Ammon's horn (tissue), 1 donor: Measurements from ENCODE around the gene COX19.
"Not testable (repeated sequence)": the region's sequence is repeated elsewhere in the genome, so short reads cannot be mapped to it uniquely, and the experiment has no call there.

ENCODE experiments used
- DNase-seq: peaks from one replicate; pipeline ENCODE4 v3.0.0-alpha.2; 2016; ENCODE audit warnings: low spot score

Gene COX19

DNA sequence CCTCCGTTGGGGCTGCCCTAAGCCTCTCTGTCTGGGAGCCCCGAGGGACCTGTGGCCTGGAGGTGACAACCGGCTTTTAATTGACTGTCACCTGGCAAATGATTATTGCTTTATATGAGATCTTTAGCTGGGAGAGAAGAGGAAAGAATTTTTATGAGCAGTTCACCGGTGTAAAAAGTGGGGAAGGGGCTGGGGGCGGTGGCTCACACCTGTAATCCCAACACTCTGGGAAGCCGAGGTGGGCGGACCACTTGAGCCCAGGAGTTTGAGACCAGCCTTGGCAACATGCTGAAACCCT is 2.6 kb upstream of the COX19 start:
- DNase-seq: no peak

DNA sequence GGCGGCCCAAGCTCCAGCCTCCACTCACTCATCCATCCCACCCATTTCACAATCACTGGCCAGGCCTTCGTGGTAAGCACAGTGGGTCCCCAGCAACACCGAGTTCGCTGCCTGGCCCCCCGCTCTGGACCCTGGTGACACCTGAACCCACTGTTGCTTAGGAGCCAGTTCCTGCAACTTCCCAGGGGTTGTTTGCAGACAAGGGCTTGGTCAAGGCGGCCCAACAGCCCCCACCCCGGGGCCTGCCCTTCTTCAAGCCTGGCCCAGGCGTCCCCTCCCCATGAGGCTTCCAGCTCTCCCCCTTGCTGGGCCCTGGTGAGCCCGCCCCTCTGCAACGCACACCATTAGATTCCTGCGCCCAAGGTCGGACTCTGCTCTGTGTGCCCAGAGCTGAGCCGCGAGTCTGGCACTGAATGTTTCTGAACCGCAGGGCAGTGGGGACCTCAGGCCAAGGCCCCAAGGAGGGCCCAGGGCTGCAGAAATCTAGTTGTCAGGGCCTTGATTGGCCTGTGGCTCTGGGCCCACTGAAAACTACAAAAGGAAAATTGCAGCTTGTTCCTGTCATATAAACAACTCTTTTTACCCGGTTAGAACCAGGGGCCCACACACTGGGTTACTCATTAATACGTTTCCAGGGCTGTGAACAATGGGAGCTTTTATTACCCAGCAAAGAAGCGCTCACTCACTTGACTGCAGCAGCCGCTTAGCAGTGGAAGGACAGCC is 2.1 kb upstream of the COX19 start:
- DNase-seq: peak; percentile 91

DNA sequence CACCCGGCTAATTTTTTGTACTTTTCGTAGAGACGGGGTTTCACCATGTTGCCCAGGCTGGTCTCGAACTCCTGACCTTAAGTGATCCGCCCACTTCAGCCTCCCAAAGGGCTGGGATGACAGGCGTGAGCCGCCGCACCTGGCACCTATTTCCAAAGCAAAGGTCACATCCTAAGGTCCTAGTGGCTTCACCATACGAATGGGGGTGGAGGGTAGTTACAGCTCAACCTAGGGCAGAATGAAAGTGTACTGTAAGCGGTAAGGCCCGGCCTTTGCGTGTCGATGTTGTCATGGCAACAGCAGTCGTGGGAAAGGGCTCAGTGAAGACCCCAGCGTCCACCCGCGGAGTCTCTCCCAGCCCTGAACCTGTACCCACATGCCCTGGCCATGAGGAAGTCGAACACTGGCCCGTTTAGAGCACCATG is 1.6 kb upstream of the COX19 start:
- DNase-seq: no peak

DNA sequence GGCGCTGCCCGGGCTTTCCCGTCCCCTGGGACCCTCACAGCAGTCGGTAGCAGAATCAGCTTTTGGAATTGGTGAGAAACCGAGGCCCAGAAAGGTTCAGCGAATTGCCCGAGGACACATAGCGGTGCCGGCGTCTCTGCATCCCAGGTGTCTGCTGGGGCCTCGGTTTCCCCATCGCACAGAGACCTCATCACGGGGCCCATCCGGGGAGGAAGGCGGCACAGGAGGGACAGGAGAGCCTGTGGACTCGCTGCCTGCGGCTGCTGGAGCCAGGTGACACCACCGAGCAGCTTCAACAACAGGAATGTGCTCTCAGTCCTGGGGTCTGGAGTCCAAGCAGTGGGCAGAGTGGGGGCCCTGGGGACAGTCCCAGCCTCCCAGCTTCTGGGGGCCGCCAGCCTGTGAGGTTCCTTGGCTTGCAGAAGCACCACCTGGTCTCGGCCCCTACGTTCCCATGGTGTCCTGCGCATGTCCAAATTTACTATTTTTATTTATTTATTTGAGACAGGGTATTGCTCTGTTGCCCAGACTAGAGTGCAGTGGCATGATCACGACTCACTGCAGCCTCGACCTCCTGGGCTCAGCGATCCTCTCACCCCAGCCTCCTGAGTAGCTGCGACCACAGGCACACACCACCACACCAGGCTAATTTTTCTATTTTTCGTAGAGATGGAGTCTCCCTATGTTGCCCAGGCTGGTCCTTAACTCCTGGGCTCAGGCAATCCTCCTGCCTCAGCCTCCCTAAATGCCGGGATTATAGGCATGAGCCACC is 539 bp upstream of the COX19 start:
- no peak for DNase-seq

DNA sequence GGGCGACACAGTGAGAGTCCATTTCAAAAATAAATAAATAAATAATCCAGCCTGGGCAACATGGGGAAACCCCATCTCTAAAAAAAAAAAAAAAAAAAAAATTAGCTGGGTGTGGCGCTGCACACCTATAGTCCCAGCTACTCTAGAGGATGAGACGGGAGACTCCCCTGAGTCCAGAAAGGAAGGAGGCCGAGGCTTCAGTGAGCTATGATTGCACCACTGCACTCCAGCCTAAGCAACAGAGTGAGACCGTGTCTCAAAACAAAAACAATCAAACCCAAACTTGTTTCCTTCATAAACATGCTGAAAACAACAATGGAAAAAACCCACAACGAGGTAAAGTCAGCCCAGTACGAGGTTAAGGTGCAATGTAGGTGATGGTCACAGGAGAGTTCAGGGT is 1.2 kb downstream of the COX19 start:
- DNase-seq: no peak

DNA sequence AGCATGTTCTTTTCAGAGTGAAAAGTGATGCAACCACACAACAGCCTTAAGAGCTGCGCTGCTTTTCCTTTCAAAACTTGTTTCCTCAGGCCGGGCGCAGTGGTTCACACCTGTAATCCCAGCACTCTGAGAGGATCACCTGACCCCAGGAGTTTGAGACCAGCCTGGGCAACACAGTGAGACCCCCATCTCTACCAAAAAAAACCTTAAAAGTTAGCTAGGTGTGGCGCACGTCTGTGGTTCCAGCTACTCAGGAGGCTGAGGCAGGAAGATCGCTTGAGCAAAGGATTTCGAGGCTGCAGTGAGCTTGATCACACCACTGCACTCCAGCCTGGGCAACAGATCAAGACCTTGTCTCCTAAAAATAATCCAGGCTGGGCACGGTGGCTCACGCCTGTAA is 2.0 kb downstream of the COX19 start:
- no peak for DNase-seq

DNA sequence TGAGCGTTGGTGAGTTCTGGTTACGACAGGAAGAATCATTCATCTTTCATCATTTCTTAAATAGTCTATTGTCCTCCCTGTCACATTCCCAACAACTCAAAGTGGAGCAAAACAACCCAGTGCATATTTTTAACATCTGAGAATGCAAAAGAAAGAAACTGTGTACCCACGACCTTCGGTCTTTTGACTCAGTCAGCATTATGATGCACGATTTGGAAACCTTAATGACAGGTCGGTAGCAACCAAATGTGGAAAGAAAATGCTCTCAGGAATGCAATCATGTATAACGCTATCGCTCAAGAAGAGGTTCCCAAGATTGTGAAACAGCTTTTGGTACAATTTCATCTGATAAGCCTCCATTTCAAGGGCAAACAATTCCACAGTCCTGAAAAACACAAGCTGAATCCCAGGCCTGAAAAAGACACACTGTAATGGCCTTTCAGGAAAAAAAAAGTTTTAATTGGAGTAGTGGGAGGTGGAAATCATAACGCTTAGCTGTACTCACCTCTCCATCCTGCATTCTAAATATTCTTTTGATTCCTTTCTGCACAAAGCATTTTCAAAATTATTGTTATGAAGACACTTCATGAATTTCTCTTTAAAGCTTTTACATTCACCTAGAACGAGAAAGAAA is 2.6 kb downstream of the COX19 start:
- DNase-seq: no peak

DNA sequence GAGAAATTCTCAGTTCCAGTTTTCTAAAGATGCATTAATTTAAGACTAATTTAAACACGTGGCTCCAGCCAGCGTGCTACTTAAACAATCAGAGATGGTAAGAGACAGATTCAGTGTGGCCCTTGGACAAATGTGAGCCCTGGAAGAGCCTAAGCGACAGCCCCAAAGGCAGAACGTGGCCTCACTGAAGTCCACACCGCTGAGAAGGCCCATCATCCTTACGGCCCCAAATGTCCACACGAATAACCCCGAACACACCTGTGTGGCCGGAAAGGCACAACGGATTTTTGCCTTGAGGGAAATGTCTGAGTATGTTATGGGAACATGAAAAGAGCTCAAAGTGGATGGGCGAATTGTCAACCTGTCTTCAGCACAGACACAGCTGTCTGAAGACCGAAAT is 3.2 kb downstream of the COX19 start:
- no peak for DNase-seq

DNA sequence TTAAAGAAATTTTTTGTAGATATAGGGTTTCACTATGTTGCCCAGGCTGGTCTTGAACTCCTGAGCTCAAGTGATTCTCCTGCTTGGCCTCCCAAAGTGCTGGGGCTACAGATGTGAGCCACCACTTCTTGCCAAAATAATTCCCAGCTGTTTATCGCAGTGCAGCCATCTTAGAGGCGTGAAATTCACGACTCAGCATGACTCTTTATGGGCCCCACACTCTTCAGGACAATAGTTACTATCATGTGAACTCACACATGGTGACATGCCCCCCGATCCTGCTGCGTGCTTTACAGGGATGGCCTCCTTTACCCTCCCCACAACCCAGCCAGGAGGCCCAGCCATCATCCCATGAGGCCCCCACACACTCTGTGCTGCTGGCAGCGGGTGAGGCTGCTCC is 4.6 kb downstream of the COX19 start:
- DNase-seq: no peak

DNA sequence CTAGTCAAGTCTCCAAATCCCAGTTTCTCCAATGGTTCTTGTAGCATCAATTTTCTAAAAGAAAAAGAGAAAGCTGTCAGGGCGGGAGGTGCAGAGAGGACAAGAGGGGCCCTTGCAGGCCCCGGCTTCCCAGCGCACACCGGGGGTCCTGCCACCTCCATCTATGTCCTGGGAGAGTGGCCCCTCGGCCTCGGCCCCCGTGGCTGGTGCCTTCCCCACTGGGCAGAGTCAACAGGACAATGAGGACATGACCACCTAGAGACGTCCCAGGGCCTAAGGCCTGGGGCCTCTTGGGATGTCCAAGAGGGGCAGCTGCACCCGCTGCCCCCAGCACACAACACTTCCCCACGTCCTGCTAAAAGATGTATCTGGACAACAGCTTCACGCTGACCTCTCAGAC is 5.9 kb downstream of the COX19 start:
- no peak for DNase-seq

DNA sequence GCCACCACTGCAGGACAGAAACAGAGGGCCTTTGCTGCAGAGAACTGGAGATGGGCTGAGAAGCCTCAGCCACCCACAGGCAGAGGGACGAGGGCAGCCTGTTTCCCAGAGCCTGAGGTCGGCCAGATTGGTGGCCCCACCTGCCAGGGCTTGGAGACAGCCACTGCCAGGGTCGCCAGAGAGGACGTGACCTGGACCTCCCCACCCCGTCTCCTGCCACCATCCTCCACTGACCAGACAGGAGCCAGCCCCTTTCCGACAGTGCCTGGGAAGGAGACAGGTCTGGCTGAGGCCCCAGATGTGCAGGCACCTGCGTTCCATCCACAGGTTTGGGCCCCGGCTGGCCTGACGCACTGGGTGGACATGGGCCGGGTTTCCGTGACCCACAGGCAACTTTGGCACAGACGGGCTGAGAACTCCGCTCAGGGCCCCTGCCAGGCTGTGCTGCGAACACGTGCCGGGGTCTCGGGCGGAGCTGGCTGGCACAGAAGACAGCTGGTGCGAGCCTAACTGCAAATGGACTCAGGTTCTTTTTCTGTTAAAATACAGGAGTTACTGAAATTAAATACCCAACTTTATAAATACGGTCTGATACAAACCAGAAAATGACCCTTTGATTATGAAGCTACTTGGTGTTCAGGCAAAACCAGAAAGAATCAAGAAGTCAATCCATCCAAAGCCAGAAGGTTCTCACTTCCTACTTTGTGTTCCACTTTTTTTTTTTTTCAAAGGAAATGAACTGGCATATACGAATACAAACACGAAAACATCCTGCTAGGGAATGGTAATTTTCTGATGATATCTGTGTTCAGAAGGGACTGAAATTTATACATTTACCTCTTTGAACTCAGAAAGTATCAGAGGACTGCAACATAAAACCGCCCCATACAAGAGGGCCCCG is 6.9 kb downstream of the COX19 start:
- DNase-seq: no peak

DNA sequence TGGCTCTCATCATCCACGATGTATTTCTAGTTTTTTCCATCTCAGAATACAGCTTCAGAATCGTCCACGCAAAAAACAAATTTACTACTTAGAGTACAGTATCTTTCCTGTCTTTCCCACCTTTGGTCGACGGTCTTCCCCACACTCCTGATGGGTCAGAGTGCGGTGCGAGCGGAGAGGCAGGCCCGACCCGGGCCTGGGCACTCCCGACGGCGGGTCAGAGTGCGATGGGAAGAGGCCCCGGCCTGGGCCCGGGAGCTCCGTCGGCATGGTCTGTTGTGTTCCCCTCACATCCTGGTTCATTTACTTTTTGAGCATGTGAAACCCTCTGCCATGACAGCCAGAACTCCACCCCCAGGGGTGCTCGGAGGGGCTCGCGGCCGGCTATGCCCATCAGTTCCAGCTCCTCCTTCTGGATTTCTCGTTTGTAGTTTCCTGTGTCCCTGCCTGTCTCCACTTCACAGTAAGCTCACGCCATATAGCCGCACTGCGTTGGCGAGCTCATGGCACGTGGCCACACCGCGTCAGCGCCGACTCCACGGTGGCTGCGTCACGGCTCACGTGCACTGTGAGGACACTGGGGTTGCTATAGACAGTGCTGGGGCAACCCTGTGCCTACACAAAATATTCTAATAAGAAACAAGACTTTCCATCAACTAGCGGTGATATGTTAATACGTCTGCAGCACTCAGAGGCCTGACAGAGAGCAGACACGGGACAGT is 7.8 kb downstream of the COX19 start:
- no peak for DNase-seq

DNA sequence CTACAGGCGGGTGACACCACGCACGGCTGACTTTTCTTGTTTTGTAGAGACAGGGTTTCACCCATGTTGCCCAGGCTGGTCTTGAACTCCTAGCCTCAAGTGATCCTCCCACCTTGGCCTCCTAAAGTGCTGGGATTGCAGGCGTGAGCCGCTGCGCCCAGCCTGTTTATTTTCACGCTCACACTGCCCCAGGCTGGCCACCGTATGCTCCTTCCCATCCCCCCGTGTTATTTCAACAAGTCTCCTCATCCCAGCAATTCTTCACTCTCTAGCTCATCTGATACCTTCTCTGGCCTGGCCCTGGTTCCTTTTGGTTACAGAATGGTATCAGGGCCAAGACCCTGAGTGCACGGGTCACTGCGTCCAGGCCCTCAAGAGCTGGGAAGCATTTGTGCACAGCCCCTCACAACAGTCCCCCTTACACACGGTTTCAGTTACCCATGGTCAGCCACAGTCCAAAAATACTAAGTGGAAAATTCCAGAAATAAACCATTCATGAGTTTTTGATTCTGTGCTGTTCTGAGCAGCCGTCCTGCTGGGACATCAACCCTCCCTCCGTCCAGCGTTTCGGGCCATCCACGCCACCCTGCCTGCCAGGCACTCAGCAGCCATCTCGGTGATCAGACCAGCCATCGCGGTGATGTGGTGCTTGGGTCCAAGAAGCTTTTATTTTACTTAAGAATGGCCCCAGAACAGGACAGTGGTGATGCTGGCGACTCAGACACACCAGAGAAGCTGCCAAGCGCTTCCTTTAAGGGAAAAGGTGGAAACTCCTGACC is 8.9 kb downstream of the COX19 start:
- DNase-seq: no peak

DNA sequence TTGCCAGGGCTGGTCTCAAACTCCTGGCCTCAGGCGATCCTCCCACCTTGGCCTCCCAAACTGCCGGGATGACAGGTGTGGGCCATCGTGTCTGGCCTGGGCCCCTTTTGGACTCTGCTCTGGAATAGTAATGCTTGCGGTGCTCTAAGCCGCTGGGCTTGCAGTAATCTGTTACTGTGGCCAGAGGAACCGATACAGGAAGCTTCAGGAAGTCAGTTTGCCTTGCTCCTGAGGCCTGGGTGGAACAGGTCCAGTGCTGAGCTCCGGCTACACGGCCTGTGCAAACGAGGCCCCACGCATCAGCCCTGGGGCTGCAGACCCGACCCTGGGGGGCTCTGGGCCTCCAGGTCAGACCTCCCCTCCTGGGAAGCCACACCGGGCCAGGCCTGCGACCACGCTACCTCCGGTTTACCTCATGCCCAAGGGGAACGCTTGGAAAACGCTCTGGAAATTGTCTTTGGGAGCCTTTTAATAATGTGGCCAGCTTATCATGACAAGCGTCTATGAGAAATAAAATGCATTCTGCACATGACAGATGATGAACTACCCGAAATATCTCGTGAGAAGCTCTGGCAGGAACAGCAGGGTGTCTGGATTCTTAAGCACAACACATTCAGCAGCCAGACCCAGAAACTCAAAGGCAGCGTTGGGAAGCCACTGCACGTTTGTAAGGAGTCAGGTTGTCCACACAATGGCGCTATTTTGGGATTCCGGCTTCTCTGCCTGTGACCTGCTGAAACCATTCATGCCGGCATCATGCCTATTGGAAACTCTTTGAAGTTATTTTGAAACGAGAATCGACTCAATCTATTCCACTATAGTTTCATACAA is 10.7 kb downstream of the COX19 start:
- DNase-seq: peak; percentile 75

DNA sequence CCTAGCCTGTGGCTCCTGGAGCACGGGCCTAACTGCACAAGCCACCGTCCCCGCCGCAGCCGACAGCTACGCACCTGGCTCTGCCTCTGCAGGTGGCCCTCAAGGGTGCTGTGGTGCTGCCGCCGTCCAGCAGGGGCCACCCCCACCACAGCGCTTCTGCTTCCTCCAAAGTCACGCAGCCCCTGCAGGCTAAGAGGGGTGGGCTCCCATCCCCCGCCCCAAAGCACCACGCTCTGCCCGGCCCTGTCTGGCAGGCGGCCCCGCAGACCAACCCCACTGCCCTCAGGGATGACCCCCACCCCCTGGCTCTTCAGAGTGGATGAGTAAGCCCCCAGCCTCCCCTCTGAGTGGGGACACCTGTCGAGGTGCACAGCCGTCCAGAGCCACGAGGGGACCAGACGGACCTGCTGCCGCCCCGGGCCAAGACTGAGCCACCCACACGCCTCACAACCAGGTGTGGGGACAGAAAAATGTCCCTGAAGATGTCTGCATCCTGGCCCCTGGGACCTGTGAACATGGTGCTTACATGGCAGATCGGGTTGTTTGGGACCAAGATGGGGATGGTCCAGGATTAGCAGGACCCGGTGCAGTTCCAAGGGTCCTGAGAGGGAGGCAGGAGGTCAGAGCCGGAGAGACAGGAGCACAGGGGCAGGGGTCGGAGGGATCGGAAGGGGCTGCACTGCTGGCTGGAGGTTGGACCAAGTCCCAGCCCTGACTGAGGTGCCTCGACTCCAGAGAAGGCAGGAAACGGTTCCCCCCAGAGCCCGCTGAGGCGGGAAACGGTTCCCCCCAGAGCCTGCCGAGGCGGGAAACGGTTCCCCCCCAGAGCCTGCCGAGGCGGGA is 11.9 kb downstream of the COX19 start:
- no peak for DNase-seq

DNA sequence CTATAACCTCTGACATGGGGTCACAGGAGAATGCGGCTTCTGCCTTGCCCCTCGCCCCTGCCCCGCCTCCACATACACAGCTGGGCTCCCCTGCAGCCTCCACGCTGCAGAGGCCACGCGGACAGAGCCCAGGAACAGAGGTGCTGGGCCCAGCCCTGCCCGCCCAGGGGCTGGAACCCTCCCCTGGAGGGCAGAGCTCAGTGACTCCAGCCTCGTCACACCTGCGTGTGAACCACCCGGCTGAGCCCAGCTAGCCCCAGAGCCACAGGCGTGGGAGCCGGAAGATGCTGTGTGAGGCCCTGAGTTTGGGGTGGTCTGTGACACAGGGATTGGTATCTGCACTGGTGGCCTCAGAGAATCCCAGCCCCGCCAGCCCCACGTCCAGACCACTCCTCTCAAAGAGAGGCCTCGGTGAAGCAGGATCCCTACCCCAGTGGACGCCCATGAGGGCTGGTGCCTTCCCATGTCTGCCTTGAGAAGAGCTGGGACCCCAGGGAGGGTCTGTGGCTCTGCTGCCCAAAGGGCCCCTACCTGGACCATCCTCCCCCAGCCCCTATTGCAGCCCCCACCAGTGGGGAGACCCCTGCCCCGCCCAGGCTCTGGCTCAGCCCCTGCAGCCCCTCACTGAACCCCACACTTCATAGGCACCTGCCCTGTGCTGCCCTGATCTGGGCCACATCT is 12.8 kb downstream of the COX19 start:
- DNase-seq: no peak

DNA sequence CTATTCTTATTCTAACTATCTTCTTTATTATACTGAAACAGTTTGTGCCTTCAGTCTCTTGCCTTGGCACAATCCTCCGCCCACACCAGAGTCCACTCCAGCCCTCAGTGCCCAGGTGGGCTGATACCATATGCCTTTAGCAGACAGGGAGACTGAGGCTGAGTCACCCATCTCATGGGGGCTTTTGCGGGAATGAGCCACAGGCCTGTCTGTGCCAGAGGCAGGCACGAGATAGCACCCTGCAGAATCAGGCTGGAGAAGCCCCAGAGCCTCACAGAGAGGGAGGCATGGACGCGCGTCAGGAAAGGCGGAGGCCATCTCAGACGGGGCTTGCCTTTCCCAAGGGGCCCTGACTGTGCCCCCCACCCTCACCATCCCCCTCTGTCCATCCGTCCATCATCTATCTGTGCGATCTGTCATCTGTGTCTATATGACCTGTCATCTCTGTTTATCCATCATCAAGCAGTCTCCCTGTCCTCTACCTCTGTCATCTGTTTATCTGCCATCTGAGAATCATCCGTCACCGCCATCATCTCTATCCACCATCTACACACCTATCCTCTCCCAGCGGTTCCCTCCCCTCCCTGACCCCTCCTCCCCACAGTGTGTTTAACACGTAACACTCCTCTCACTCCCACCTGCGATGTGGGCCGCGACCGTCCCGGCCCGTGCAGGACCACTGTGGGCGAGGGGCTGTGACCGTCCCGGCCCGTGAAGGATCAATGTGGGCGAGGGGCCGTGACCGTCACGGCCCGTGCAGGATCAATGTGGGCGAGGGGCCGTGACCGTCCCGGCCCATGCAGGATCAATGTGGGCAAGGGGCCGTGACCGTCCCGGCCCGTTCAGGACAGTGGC is 13.6 kb downstream of the COX19 start:
- DNase-seq: no peak

DNA sequence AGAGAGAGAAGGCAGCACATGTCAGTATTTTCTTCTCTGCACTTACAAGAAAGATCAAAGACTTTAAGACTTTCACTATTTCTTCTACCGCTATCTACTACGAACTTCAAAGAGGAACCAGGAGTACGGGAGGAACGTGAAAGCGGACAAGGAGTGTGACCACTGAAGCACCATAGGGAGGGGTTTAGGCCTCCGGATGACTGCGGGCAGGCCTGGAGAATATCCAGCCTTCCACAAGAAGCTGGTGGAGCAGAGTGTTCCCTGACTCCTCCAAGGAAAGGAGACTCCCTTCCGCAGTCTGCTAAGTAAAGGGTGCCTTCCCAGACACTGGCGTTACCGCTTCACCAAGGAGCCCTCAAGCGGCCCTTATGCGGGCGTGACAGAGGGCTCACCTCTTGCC is 14.4 kb downstream of the COX19 start:
- not testable (repeated sequence) for DNase-seq
